ENCODE results near the gene FOXE3.

Gene FOXE3

GRCh38 chr1:47435506-47436303, 19.6 kb downstream of the FOXE3 start:
- no peak for DNase-seq (ENCODE audit: low spot score)

- peak; percentile 73 for DNase-seq (ENCODE audit: low spot score)
Measured at GRCh38 chr1:47436304-47436978, 20.4 kb downstream of the FOXE3 start.

GRCh38 chr1:47436979-47437446, 20.9 kb downstream of the FOXE3 start:
- no peak for DNase-seq (ENCODE audit: low spot score)

- peak; percentile 92 for DNase-seq (ENCODE audit: low spot score)
Measured at GRCh38 chr1:47437447-47438164, 21.5 kb downstream of the FOXE3 start, which contains the start of gene FOXD2. FOXD2 (plus strand) TSS chr1:47438044; CDS start chr1:47438136, 92 bp downstream.

GRCh38 chr1:47438165-47439016, 22.3 kb downstream of the FOXE3 start:
- DNase-seq (ENCODE audit: low spot score): peak; percentile 27

- no peak for DNase-seq (ENCODE audit: low spot score)
Measured at GRCh38 chr1:47439017-47439818, 23.1 kb downstream of the FOXE3 start.

- DNase-seq (ENCODE audit: low spot score): no peak
Measured at GRCh38 chr1:47439819-47440598, 23.9 kb downstream of the FOXE3 start.

- DNase-seq (ENCODE audit: low spot score): no peak
Measured at GRCh38 chr1:47440599-47441081, 24.6 kb downstream of the FOXE3 start.

- no peak for DNase-seq (ENCODE audit: low spot score)
Measured at GRCh38 chr1:47441450-47442106, 25.5 kb downstream of the FOXE3 start.

GRCh38 chr1:47442202-47442601, 26.1 kb downstream of the FOXE3 start:
- DNase-seq (ENCODE audit: low spot score): no peak

- DNase-seq (ENCODE audit: low spot score): no peak
Measured at GRCh38 chr1:47442842-47443529, 26.9 kb downstream of the FOXE3 start.

- no peak for DNase-seq (ENCODE audit: low spot score)
Measured at GRCh38 chr1:47443530-47444296, 27.6 kb downstream of the FOXE3 start.

- DNase-seq (ENCODE audit: low spot score): no peak
Measured at GRCh38 chr1:47444297-47444561, 28.1 kb downstream of the FOXE3 start.

- DNase-seq (ENCODE audit: low spot score): no peak
Measured at GRCh38 chr1:47444562-47445465, 28.7 kb downstream of the FOXE3 start.

- DNase-seq (ENCODE audit: low spot score): no peak
Measured at GRCh38 chr1:47445823-47446550, 29.9 kb downstream of the FOXE3 start.

GRCh38 chr1:47448462-47449222, 32.6 kb downstream of the FOXE3 start:
- DNase-seq (ENCODE audit: low spot score): no peak

All from CD4-positive, alpha-beta T cell treated with Interleukin-15 for 4 hours (primary cell).